GM19452 (cell line): ENCODE measurements around the gene PIK3CD.

ENCODE experiments used
- ATAC-seq: cut with Tn5 transposase; IDR thresholded peaks from one replicate; pipeline ENCODE4 v1.9.1; 2021; ENCODE audit not compliant: unreplicated experiment

The PIK3CD gene

DNA sequence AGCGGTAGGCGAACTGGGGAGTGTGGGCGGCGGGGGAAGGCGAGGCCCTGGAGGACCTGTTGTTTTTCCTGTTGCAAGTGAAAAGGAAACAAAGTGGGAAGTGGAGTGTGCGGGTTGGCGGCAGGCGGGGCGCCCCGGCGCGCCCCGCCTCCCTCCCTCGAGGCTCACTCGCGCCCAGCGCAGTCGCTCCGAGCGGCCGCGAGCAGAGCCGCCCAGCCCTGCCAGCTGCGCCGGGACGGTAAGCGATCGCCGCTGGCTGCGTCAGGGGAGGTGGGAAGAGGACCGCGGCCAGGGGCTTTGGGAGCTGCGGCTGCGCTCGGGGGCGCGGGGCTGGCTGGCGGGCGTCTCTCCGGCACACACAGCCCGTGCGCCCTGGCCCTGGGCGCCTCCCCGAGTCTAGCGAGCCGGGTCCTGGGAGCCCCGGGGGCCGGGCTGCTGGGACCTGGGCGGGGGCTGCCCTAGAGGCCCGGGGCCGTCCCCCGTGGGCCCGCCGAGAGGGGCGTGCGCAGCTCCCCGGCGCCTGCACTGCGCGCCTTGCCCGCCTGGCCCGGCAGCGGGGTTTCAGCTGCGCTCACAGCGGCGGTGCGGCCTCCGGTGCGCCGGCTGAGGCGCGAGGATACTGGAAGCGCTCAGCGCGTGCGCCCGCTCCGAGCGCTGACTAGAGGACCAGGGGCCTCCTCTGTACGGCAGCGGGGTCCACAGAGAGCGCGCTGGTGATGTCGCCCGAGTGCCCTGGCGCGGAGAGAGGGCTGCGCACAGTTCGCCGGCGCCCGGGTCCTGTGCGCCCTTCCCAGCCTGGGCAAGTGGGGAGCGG is at the start of gene PIK3CD:
PIK3CD (plus strand) TSS at position 167 of the 814 bp plus-strand sequence. CDS start 58,725 bp downstream, outside the sequence.
- peak; percentile 32 for ATAC-seq

DNA sequence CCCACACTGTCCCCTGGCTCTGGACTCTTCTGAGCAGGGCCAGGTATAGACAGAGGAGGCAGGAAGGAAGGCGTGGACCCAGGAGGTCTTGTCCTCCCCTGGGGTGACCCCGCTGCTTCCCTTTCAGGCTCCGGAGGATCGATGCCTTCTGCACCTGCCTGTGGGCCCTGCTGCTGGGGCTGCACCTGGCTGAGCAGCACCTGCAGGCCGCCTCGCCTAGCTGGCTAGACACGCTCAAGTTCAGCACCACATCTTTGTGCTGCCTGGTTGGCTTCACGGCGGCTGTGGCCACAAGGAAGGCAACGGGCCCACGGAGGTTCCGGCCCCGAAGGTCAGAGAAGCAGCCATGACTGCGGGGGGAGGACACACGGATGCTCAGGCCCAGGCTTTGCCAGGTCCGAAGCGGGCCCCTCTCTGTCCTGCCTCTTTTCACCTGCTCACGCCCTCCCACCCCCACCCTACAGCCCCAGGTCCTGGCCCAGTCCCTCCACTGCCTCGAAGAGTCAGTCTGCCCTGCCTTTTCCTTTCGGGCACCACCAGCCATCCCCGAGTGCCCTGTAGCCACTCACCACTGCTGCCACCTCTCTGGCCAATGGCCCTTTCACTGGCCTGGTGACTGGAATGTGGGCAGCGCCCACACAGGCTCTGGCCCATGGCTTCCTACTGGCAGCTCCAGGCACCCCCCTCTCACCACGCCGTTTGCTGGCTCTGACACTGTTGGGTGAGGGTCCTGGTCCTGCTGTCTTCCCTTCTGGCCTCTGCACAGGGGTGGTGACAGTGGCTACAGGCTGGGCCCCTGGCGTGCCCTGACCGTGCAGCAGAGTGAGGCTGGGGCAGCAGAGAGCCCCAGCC is 49.4 kb upstream of the PIK3CD start:
- ATAC-seq = no peak

DNA sequence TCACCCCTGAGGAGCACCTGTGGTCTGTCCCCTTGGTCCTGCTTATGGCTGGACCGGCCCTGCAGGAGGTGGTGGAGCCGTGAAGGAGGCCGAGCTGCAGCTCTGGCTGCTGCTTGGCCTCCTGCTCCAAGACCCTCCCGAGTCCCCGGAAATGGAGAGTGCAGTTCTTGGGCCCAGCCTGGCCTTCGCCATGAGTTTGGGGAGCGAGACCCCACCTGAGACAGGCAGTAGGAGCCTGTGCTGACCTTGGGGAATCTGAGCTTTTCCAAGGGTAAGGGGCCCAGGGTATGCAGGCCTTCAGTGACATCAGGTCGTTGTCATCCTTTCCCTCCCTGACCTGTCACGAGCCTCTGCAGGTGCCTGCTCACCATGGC is 48.8 kb upstream of the PIK3CD start:
- no peak for ATAC-seq

DNA sequence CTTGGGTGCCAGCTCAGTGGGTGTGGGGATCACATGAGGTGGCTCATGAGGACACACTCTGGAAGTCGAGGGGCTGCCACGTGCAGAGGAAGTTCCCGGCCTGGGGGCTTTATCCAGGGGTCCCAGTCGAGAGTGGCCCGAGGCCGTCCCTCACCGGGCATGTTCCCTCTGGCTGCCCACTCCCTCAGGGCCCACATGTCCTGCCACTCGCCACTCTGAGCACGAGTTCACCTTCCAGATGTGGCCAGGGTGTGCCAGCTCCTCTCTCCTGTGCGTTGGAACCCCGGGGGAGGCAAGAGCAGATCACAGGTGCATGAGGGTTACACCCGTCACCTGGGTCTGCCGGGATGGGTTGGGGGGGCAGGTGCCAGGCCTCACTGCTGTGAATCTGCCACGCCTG is 48.2 kb upstream of the PIK3CD start:
- no peak for ATAC-seq

- no peak for ATAC-seq
Measured at GRCh38 chr1:9603766-9604753, 47.5 kb upstream of the PIK3CD start.

DNA sequence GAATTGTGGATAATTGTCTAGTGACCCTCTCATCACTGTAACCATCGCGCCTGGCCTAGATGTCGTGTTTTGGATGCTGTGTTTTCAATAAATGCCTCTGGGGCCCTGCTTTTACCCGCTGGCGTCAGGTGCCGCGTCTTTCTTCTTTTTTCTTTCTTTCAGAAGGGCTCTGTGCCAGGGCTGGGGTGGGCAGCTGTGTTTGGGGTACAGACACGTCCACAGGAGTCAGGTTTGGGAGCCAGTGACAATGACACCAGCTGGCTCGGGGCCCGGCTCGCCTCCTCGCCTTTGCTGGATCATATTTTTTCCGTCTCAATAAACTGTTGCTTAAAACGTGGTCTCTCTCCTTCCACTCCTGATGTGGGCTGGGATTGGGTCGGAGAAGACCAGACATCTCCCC is 46.7 kb upstream of the PIK3CD start:
- no peak for ATAC-seq

DNA sequence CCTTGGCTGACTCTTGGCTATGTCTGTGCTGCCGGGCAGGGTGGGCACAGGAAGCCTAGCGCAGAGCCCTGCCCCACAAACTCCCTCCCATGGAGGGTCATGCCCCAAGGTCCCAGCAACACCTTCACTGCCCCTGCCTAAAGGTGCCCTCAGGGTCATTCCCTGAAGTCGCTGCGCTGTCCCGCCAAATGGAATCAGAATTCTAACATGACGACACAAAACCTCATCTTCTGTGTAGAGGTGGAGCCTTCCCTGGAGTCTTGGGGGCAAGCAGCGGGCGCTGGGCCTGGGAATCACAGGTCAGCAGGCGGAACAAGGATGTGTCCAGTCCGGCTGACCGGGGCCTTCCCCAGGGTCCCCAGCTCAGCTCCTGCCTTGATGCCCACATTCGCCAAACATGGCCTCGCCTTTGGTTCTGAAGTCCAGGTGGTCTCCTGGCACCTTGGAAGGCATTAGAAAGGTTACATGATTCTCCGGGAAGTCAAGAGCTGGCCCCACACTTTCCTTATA is 45.5 kb upstream of the PIK3CD start:
- no peak for ATAC-seq

DNA sequence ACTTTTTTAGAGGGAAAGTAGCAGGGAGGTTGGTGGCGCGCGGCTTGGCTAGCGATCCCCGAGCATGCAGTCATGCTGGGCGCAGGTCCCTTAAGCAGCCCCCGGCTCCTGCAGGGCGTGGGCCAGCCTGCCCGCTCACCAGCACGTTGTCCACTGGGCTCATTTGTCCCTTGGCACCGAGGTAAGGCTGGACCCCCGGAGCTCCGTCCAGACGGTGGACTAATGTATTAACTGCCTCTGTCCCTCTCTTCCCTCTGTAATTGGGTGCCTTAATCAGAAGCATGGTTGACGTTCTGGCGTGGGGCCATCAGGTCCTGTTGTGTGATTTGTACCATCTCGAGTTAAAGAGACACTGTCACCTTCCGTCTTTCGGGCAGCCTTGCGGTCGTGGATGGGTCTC is 45.1 kb upstream of the PIK3CD start:
- ATAC-seq = no peak

GRCh38 chr1:9606948-9607347 is 44.6 kb upstream of the PIK3CD start:
- ATAC-seq = no peak

- no peak for ATAC-seq
Measured at GRCh38 chr1:9607352-9607751, 44.2 kb upstream of the PIK3CD start.

GRCh38 chr1:9609998-9610397 is 41.5 kb upstream of the PIK3CD start:
- no peak for ATAC-seq

GRCh38 chr1:9610548-9610947 is 41.0 kb upstream of the PIK3CD start:
- ATAC-seq = no peak

- no peak for ATAC-seq
Measured at GRCh38 chr1:9611716-9612115, 39.8 kb upstream of the PIK3CD start.

GRCh38 chr1:9612162-9612845 is 39.2 kb upstream of the PIK3CD start:
- no peak for ATAC-seq

DNA sequence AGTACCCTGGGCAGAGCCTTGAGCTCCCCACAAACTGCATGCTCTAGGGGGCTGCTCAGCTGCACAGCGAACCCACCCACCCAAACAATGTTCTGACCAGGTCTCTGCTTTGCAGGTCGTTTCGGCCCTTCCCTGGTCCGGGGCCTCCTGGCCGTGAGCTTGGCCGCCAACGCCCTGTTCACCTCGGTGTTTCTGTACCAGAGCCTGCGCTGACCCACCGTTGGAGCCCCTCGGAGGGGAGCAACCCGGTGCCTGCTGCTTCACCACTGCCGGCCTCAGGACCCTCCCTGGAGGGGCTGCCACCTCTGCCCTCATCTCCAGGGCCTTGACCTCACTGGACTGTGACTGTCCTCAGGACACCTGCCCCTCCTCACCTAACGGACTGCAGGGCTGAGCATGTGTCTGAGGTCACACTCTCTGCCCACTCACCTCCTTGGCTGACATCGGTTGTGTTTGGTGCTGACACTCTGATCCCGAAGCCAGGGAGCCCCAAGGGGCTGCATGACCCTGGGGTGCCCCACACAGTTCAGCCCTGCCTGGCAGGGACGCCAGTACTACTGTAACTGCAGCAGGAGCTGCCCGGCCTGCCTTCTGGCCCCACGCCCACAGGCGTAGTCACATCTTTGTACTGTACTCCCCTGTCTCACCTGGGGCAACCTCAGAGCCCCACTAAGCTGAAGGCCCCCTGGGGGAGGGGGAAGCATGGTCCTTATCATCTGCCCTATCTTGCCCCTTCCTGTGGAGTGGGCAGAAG is 38.5 kb upstream of the PIK3CD start:
- ATAC-seq = no peak

GRCh38 chr1:9613625-9614299 is 37.8 kb upstream of the PIK3CD start:
- ATAC-seq = no peak

DNA sequence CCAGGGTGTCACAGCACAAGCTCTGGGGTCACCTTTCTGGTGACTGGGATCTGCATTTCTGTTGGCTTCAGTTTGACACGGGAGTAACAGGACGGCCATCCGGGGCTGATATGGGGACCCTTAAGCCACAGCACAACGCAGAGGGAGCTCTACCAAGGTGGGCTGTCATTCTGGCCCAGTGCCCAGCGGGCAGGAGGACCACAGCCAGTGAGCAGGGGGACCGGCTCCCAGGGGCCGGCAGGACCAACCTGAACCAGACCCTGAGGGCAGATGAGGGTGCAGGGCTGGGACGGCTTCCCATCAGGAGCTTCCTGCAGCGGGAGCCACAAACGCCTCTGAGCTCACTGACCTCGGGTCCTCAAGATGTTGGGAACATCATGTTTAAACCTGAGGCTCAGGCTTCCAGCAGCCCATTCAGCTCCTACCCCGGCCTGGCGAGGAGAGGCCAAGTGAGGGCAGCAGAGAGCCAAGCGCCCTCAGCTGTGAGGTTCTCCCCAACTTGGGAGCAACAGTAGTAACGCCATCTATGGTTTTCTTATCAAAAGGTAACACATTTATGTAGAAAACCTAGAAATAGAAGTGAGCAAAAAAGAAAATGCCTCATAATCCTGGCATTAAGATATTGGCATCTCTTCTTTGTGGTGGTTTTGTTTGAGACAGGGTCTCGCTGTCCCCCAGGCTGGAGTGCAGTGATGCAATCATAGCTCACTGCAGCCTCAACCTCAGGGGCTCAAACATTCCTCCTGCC is 36.0 kb upstream of the PIK3CD start:
- no peak for ATAC-seq
